Neural progenitor cell (in vitro differentiated cells): Measurements from ENCODE around the gene PRCD. TPM values are rescaled to one million over a fixed set of nuclear protein-coding genes. Genes with fewer than 3 reads are reported as not detected.
A peak's percentile ranks its signal among the peaks of the same experiment; 100 is the strongest.

Experiments
- DNase-seq: peaks from one replicate; pipeline ENCODE4 v3.0.0-alpha.2; 2016; ENCODE audit warnings: low spot score
- H2AFZ ChIP-seq: fragments of 200-600 bp; sonication (generic); replicated peaks from 2 replicates; pipeline ENCODE4 v1.6.1; 2016; ENCODE audit warnings: antibody characterized with exemption
- H3F3A ChIP-seq: fragments of 200-600 bp; sonication (generic); 2 replicates; pipeline ENCODE4 v1.6.1; 2016; ENCODE audit warnings: antibody characterized with exemption, low read depth
- H3K27ac ChIP-seq: fragments of 200-600 bp; sonication (generic); 2 replicates; pipeline ENCODE4 v1.5.1; 2016; ENCODE audit warnings: mild to moderate bottlenecking
- H3K27me3 ChIP-seq: fragments of 200-600 bp; sonication (generic); 2 replicates; pipeline ENCODE4 v1.6.1; 2016; ENCODE audit warnings: mild to moderate bottlenecking, moderate library complexity
- H3K36me3 ChIP-seq: fragments of 200-600 bp; sonication (generic); 2 replicates; pipeline ENCODE4 v1.5.1; 2016
- H3K4me1 ChIP-seq: fragments of 200-600 bp; sonication (generic); 2 replicates; pipeline ENCODE4 v1.6.1; 2016; ENCODE audit warnings: mixed run types
- H3K4me2 ChIP-seq: fragments of 200-600 bp; sonication (generic); 2 replicates; pipeline ENCODE4 v1.6.1; 2016
- H3K4me3 ChIP-seq: fragments of 200-600 bp; sonication (generic); 2 replicates; pipeline ENCODE4 v1.5.1; 2016
- H3K79me2 ChIP-seq: fragments of 200-600 bp; sonication (generic); 2 replicates; pipeline ENCODE4 v1.6.1; 2016; ENCODE audit warnings: low read depth
- H3K9ac ChIP-seq: fragments of 200-600 bp; sonication (generic); 2 replicates; pipeline ENCODE4 v1.6.1; 2016
- H3K9me3 ChIP-seq: fragments of 200-600 bp; sonication (generic); 2 replicates; pipeline ENCODE4 v1.5.1; 2016; ENCODE audit warnings: low read depth
- H4K20me1 ChIP-seq: fragments of 200-600 bp; sonication (generic); 2 replicates; pipeline ENCODE4 v1.6.1; 2016; ENCODE audit warnings: low read depth
- H3K27ac Mint-ChIP-seq: 3 replicates; pipeline ENCODE4 v1.8.0; 2021; ENCODE audit warnings: mixed read lengths
- H3K27me3 Mint-ChIP-seq: 2 replicates; pipeline ENCODE4 v1.8.0; 2022; ENCODE audit warnings: low read depth, mild to moderate bottlenecking, inconsistent platforms, moderate library complexity, mixed read lengths; ENCODE audit not compliant: insufficient read depth
- H3K36me3 Mint-ChIP-seq: 3 replicates; pipeline ENCODE4 v1.8.0; 2021; ENCODE audit warnings: mixed read lengths
- H3K4me1 Mint-ChIP-seq: 3 replicates; pipeline ENCODE4 v1.8.0; 2021; ENCODE audit warnings: mixed read lengths
- H3K4me3 Mint-ChIP-seq: 3 replicates; pipeline ENCODE4 v1.8.0; 2021; ENCODE audit warnings: mild to moderate bottlenecking, moderate library complexity, mixed read lengths
- H3K9me3 Mint-ChIP-seq: 3 replicates; pipeline ENCODE4 v1.8.0; 2020; ENCODE audit warnings: mixed read lengths
- CTCF ChIP-seq: fragments of 200-600 bp; sonication (generic); IDR thresholded peaks from 2 replicates; pipeline ENCODE4 v1.5.1; 2017; ENCODE audit warnings: antibody characterized with exemption, mild to moderate bottlenecking
- EZH2 ChIP-seq: fragments of 200-600 bp; sonication (generic); IDR thresholded peaks from 2 replicates; pipeline ENCODE4 v1.6.1; 2017; ENCODE audit warnings: antibody characterized with exemption, mild to moderate bottlenecking, moderate library complexity
- EZH2phosphoT487 ChIP-seq: fragments of 200-600 bp; sonication (generic); IDR thresholded peaks from 2 replicates; pipeline ENCODE4 v1.6.1; 2017; ENCODE audit warnings: antibody characterized with exemption
- total RNA-seq: library from RNA; depleted of rRNA; stranded (reverse); fragments of >200 nt; gene quantifications from 2 replicates; pipeline ENCODE4 v1.2.3, GENCODE V29; 2015; ENCODE audit warnings: low replicate concordance

Gene PRCD
- total RNA-seq, 1 donor from 2014 or later: not detected

GRCh38 chr17:76535788-76536510 lies 3.9 kb upstream of the PRCD start:
- Mint-ChIP-seq H3K9me3 (no peaks in the 10 kb centered on the region), H3K27me3 (peaks cover 40% of the 10 kb centered on the region), H3K36me3 (no peaks in the 10 kb centered on the region), H3K4me3 (peak overlapping the region; percentile 49), H3K27ac (no peak overlapping the region), H3K4me1 (peaks cover 40% of the 10 kb centered on the region)
- Histone ChIP-seq H3K4me3 (no peak overlapping the region), H4K20me1 (peaks cover 3% of the 10 kb centered on the region), H3K4me1 (peaks cover 17% of the 10 kb centered on the region), H3K27ac (no peak overlapping the region), H3K36me3 (no peaks in the 10 kb centered on the region), H3K9me3 (no peaks in the 10 kb centered on the region), H3K9ac (no peak overlapping the region), H3F3A (peaks cover 22% of the 10 kb centered on the region), H3K79me2 (no peaks in the 10 kb centered on the region), H3K27me3 (peaks cover 63% of the 10 kb centered on the region), H3K4me2 (no peak overlapping the region), H2AFZ (no peak overlapping the region)
- DNase-seq: no peak
- TF ChIP-seq CTCF: no peak

DNA sequence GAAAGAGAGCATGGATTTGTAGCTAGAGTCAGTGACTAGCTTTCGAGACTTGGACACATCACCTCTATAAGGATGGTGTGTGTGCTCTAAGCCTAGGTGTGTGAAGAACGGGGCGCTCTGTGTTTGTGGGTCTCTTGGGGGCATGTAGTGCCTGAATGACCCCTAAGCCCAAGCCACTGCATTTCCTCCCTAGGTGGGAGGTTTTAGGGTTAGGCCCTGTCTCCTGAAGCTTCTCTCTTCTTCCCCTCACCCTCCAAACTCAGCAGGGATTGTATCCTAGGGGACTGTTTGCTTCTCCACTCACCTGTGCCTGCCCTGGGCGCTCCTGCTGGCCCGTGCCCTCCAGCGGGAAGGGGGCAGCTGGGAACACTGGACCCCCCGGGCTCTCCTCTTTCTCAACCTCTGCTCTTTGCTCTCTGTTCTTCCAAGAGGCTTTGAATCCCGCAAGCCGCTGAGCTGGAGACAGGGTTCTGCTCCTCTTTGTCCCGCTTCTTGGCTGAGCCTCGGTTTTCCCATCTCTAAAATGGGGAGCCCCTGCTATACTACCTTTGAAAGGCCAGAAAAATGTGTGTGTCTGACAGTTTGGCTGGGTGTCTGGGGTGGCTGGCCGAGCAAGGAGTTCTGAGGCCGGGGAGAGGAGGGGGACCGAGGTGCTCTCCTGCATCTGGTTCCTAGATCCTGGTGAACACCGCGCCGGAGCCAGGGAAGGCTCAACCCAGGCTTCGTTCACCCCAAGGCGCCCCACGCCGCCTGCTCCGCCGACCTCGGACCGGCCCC lies 3.1 kb upstream of the PRCD start:
- no peak for DNase-seq
- no peaks in the 10 kb centered on the region for H3K36me3 ChIP-seq
- H3K4me3 ChIP-seq: peak overlapping the region; percentile 50
- no peak for TF ChIP-seq CTCF
- no peak for TF ChIP-seq EZH2phosphoT487
- no peak for TF ChIP-seq EZH2
- H4K20me1 ChIP-seq: peaks cover 3% of the 10 kb centered on the region
- Mint-ChIP-seq H3K36me3 (no peaks in the 10 kb centered on the region), H3K27me3 (peaks cover 40% of the 10 kb centered on the region), H3K4me1 (peaks cover 46% of the 10 kb centered on the region), H3K9me3 (no peaks in the 10 kb centered on the region), H3K4me3 (peak overlapping the region; percentile 74), H3K27ac (no peak overlapping the region)
- H3K27me3 ChIP-seq: peaks cover 63% of the 10 kb centered on the region
- peak overlapping the region; percentile 50 for H2AFZ ChIP-seq
- H3K27ac ChIP-seq: no peak overlapping the region
- peak overlapping the region; percentile 85 for H3K4me2 ChIP-seq
- H3K79me2 ChIP-seq: no peaks in the 10 kb centered on the region
- no peak overlapping the region for H3K9ac ChIP-seq
- peaks cover 19% of the 10 kb centered on the region for H3K4me1 ChIP-seq
- peaks cover 22% of the 10 kb centered on the region for H3F3A ChIP-seq
- H3K9me3 ChIP-seq: no peaks in the 10 kb centered on the region

DNA sequence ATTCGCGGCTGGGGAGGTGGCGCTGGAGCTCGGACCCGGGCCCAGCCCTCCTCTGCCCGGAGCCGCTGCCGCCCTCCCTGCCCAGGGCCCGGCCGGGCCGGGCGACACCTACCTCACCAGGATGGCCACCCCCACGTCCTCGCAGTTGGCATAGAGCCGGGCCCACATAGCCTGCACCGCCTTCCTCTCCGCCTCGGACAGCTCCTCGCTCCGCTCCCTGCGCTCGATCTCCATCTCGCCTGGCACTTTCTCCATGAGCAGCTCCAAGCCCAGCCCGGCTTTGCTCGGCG lies 2.6 kb upstream of the PRCD start:
- Histone ChIP-seq H3K27ac (no peak overlapping the region), H3K27me3 (peaks cover 63% of the 10 kb centered on the region), H3K4me3 (peak overlapping the region; percentile 50), H3K36me3 (no peaks in the 10 kb centered on the region), H3K9ac (no peak overlapping the region), H3F3A (peaks cover 22% of the 10 kb centered on the region), H3K9me3 (no peaks in the 10 kb centered on the region), H3K4me1 (peaks cover 19% of the 10 kb centered on the region), H2AFZ (peak overlapping the region; percentile 50), H4K20me1 (peaks cover 3% of the 10 kb centered on the region), H3K79me2 (no peaks in the 10 kb centered on the region), H3K4me2 (peak overlapping the region; percentile 85)
- H3K4me1 Mint-ChIP-seq: peaks cover 46% of the 10 kb centered on the region
- H3K27me3 Mint-ChIP-seq: peaks cover 36% of the 10 kb centered on the region
- H3K36me3 Mint-ChIP-seq: no peaks in the 10 kb centered on the region
- no peaks in the 10 kb centered on the region for H3K9me3 Mint-ChIP-seq
- TF ChIP-seq CTCF (no peak), EZH2phosphoT487 (peak; percentile 83), EZH2 (peak; percentile 84)
- no peak overlapping the region for H3K27ac Mint-ChIP-seq
- no peak for DNase-seq
- no peak overlapping the region for H3K4me3 Mint-ChIP-seq
